A549 treated with ZK216348 at 1 μM for 4 hours (cell line): ENCODE results near the gene HELB. TPM values are rescaled to one million over a fixed set of nuclear protein-coding genes. Genes with fewer than 3 reads are reported as not detected.

Experiments used
- total RNA-seq: library from RNA; stranded (reverse); fragments of 200-300 nt; extraction: Qiagen RNA extraction; gene quantifications from 5 replicates; pipeline ENCODE4 v1.2.3, GENCODE V29; 2022; ENCODE audit warnings: low read depth

The HELB gene
- total RNA-seq, result 1.1 to 2.1 TPM (median 1.5 TPM) in 5 replicates

DNA sequence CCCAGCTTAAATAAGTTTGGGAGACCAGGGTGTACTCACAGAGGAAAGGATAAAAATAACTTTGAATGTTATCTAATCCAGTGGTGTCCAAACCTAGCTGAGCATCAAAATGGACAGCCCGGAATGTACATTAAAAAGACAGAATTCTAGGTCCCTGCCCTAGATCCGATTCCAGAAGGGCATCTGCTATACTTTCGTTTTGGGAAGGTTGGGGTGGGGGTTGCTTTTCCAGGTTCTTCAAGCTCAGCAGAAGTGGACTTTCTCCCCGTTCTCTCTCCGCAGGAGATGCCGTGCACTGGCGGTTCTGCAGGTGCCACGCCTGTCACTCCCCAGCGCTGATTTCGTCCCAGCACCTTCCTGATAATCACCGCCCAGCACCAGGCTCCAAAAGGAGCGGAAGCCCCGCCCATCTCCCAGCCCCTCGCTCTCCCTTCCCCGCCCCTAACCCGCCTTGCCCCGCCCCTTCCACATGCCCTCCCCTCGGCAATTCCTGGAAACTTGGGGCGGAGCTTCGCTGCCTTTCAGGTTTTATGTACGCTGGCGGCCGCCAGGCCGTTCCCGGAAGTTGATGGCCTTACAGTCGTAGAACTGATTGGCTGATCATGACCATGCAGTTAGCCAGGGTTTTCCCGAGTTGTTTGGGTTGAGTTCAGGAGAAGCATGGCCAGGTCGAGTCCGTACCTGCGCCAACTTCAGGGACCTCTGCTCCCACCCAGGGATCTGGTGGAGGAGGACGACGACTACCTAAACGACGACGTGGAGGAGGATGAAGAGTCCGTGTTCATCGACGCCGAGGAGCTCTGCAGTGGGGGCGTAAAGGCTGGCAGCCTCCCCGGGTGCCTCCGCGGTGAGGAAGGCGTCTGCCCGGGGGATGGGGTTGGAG lies at the start of gene HELB:
HELB (plus strand) TSS at position 550 of the 883 bp plus-strand sequence; CDS start at position 661, 111 bp downstream.

Other genes with a start within 250 kb of the HELB start
- 48.5 to 102 TPM (median 53.0 TPM) in 5 replicates for gene LLPH, start 171.7 kb upstream of the HELB start, total RNA-seq
- 34.5 to 54.5 TPM (median 52.4 TPM) in 5 replicates for gene TMBIM4, start 132.5 kb upstream of the HELB start, total RNA-seq
- gene IRAK3, start 113.3 kb upstream of the HELB start, total RNA-seq, result 0.27 to 0.93 TPM (median 0.40 TPM) in 5 replicates